Prostate gland (tissue), 1 donor: ENCODE data around the gene RNF144A.

Experiments
- POLR2A ChIP-seq: fragments of 450-650 bp; IDR thresholded peaks from one replicate; pipeline ENCODE4 v1.6.1; 2016; ENCODE audit warnings: antibody characterized with exemption, mild to moderate bottlenecking
- POLR2AphosphoS5 ChIP-seq: sonication (generic); formaldehyde crosslinking; IDR thresholded peaks from one replicate; pipeline ENCODE4 v1.6.1; 2017; ENCODE audit warnings: antibody characterized with exemption

GRCh38 chr2:6977113-6977741 is 60.0 kb downstream of the RNF144A start:
- TF ChIP-seq POLR2AphosphoS5 (peak; percentile 67), POLR2A (no peak)
